PFSK-1 (cell line): ENCODE data around the gene PSKH1.

Experiments used
- POLR2AphosphoS5 ChIP-seq: IDR thresholded peaks from 2 replicates; pipeline ENCODE4 v1.6.1; 2012; ENCODE audit warnings: low read depth, mild to moderate bottlenecking, control low read depth, low read length, moderate library complexity
- TF ChIP-seq, protein P1 (sequence below), 2 experiments: IDR thresholded peaks; 2 replicates each; pipeline versions ENCODE4 v1.6.1 to v1.8.0; 2011 to 2012; ENCODE audit warnings: low read depth in 2 of 2, low read length in 2 of 2, control low read depth in 1 of 2, inconsistent platforms in 1 of 2, mild to moderate bottlenecking in 1 of 2, moderate library complexity in 1 of 2; ENCODE audit not compliant: insufficient read depth in 1 of 2

DNA sequence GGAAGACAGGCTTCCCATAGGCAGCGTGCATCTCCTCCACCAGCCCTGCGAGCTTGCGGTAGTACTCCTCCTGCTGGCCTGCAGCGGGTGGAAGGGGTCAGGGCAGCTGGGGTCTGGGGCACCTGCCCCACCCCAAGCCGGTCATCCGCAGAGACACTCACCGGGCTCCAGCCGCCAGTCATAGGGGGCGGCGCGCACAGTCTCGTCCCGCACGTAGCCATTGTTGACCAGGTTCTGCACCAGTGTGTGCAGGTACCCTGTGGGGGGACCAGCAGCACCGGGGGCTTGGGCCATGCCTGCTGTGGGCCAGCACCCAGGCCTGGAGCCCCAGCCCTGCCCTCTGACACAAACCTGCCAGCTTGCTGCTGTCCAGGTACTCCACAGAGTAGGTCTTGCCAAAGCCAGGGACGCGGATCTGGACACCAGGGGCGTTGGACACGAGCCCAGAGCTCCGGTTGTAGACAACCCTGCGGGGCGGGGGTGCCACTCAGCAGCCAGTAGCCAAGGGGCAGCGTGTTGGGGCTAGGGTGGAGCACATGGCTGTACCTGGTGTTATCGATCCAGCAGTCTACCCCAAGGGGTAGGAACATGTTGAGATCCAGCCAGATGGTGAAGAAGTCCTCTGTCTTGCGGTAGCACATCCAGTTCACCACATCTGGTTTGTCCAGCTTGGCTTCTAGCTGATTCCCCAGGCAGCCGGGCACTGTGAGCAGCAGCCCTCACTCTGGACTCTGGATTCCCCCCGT, 49.6 kb downstream of the PSKH1 start:
- TF ChIP-seq, protein P1, sequence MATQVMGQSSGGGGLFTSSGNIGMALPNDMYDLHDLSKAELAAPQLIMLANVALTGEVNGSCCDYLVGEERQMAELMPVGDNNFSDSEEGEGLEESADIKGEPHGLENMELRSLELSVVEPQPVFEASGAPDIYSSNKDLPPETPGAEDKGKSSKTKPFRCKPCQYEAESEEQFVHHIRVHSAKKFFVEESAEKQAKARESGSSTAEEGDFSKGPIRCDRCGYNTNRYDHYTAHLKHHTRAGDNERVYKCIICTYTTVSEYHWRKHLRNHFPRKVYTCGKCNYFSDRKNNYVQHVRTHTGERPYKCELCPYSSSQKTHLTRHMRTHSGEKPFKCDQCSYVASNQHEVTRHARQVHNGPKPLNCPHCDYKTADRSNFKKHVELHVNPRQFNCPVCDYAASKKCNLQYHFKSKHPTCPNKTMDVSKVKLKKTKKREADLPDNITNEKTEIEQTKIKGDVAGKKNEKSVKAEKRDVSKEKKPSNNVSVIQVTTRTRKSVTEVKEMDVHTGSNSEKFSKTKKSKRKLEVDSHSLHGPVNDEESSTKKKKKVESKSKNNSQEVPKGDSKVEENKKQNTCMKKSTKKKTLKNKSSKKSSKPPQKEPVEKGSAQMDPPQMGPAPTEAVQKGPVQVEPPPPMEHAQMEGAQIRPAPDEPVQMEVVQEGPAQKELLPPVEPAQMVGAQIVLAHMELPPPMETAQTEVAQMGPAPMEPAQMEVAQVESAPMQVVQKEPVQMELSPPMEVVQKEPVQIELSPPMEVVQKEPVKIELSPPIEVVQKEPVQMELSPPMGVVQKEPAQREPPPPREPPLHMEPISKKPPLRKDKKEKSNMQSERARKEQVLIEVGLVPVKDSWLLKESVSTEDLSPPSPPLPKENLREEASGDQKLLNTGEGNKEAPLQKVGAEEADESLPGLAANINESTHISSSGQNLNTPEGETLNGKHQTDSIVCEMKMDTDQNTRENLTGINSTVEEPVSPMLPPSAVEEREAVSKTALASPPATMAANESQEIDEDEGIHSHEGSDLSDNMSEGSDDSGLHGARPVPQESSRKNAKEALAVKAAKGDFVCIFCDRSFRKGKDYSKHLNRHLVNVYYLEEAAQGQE (IDR thresholded peaks at IDR 0.05; ENCODE audit: insufficient read depth in 1 of 2, low read depth in 2 of 2, low read length in 2 of 2), result no peak
- no peak for TF ChIP-seq POLR2AphosphoS5
